Right renal cortex interstitium (tissue), 3 donors: ENCODE data around the gene FBXO8. TPM values are rescaled to one million over a fixed set of nuclear protein-coding genes. Genes with fewer than 3 reads are reported as not detected.

Experiments used
- DNase-seq, 3 donors: peaks; one replicate each; pipeline ENCODE4 v3.0.0-alpha.2; 2013; ENCODE audit warnings: low read depth in 3 of 3, low spot score in 2 of 3
- polyA plus RNA-seq, 3 donors: library from polyadenylated mRNA; unstranded; fragments of 120-200 nt; gene quantifications; one replicate each; pipeline ENCODE4 v1.2.1, GENCODE V29; 2013; ENCODE audit not compliant: insufficient read length in 3 of 3

FBXO8 gene
- polyA plus RNA-seq, 3 donors = 36.4 to 37.4 (median 37.0) TPM

- no peak for DNase-seq
Measured at GRCh38 chr4:174212061-174212460, 71.4 kb downstream of the FBXO8 start.

GRCh38 chr4:174211622-174212044 lies 71.8 kb downstream of the FBXO8 start:
- DNase-seq = no peak

- no peak for DNase-seq
Measured at GRCh38 chr4:174210952-174211490, 72.4 kb downstream of the FBXO8 start.

- DNase-seq = no peak
Measured at GRCh38 chr4:174210354-174210753, 73.1 kb downstream of the FBXO8 start.

- no peak for DNase-seq
Measured at GRCh38 chr4:174209341-174209740, 74.1 kb downstream of the FBXO8 start.

- no peak for DNase-seq
Measured at GRCh38 chr4:174207367-174207766, 76.1 kb downstream of the FBXO8 start.

- DNase-seq = no peak
Measured at GRCh38 chr4:174204164-174204831, 79.2 kb downstream of the FBXO8 start.

- DNase-seq = no peak
Measured at GRCh38 chr4:174201871-174202270, 81.6 kb downstream of the FBXO8 start.

GRCh38 chr4:174199735-174200134 lies 83.7 kb downstream of the FBXO8 start:
- DNase-seq = no peak

GRCh38 chr4:174198828-174199227 lies 84.6 kb downstream of the FBXO8 start:
- DNase-seq = no peak

GRCh38 chr4:174198396-174198795 lies 85.1 kb downstream of the FBXO8 start:
- no peak for DNase-seq

GRCh38 chr4:174193438-174194374 lies 89.8 kb downstream of the FBXO8 start:
- DNase-seq = no peak

- no peak for DNase-seq
Measured at GRCh38 chr4:174192943-174193342, 90.5 kb downstream of the FBXO8 start.

GRCh38 chr4:174190832-174191500 lies 92.5 kb downstream of the FBXO8 start:
- DNase-seq = no peak

GRCh38 chr4:174189392-174190015 lies 94.0 kb downstream of the FBXO8 start:
- DNase-seq = no peak

Other genes starting within 250 kb of the FBXO8 start
- 10 to 100 TPM; 19.3 to 21.2 (median 20.5) TPM for gene CEP44, start 244 bp upstream of the FBXO8 start, polyA plus RNA-seq
- gene HPGD, start 238.8 kb upstream of the FBXO8 start, polyA plus RNA-seq = 10 to 100 TPM; 40.2 to 73.0 (median 71.1) TPM